Loucy (cell line): ENCODE data around the gene PPIE.

Source experiments
- EZH2phosphoT487 ChIP-seq: fragments of 200-600 bp; IDR thresholded peaks from 2 replicates; pipeline ENCODE4 v1.6.1; 2018; ENCODE audit warnings: antibody characterized with exemption, mild to moderate bottlenecking, moderate library complexity, borderline replicate concordance
- TF ChIP-seq, protein P1 (sequence below): fragments of 200-600 bp; sonication (generic); conservative IDR thresholded peaks from 2 replicates; pipeline ENCODE4 v1.5.1; 2014; ENCODE audit warnings: mild to moderate bottlenecking, antibody characterized with exemption, low read length

DNA sequence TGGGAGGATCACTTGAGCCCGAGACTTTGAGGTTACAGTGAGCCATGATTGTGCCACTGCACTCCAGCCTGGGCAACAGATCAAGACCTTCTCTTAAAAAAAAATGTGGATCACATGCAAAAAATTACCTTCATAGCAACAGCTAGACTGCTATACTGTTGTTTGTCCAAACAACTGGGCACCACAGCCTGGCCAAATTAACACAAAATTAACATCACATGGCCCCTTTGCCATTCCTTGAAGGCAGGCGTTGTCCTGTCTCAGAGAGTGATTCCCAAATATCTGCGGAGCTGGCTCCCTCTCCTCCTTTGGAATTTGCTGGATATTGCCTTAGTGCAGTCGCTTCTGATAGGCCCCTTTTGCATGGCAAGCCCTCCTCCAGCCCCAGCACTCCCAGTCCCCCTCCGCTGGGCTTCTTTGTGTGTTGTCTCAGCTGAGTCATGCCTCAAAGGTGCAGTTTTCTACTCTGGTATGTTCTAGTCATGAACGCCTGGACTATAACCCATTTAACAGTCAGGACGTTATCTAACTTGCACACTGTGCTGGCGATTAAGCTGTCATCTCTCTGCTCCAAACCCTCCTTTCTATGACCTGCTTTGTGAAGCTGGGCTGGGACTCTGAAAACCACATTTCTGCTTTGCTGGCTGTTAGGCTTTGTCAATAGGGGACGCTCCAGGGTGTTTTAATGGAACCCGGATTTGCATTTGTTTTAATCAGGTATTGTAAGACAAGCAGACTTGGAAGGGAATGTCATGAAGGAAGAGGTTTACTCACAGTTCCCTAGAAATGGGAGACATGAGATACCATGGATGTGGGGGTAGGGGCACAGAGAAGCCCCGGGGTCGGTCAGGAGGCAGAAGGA, 27.3 kb upstream of the PPIE start:
- TF ChIP-seq, protein P1, sequence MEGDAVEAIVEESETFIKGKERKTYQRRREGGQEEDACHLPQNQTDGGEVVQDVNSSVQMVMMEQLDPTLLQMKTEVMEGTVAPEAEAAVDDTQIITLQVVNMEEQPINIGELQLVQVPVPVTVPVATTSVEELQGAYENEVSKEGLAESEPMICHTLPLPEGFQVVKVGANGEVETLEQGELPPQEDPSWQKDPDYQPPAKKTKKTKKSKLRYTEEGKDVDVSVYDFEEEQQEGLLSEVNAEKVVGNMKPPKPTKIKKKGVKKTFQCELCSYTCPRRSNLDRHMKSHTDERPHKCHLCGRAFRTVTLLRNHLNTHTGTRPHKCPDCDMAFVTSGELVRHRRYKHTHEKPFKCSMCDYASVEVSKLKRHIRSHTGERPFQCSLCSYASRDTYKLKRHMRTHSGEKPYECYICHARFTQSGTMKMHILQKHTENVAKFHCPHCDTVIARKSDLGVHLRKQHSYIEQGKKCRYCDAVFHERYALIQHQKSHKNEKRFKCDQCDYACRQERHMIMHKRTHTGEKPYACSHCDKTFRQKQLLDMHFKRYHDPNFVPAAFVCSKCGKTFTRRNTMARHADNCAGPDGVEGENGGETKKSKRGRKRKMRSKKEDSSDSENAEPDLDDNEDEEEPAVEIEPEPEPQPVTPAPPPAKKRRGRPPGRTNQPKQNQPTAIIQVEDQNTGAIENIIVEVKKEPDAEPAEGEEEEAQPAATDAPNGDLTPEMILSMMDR: no peak
- no peak for TF ChIP-seq EZH2phosphoT487
